HG03066 (cell line): ENCODE data around the gene DOK7.
"Not testable (repeated sequence)": the region's sequence is repeated elsewhere in the genome, so short reads cannot be mapped to it uniquely, and the experiment has no call there.

Experiments used
- ATAC-seq: cut with Tn5 transposase; IDR thresholded peaks from one replicate; pipeline ENCODE4 v1.9.1; 2021; ENCODE audit warnings: low read depth; ENCODE audit not compliant: unreplicated experiment

Gene DOK7

GRCh38 chr4:3499710-3500109 is 36.6 kb downstream of the DOK7 start:
- no peak for ATAC-seq

GRCh38 chr4:3500111-3500510 is 37.0 kb downstream of the DOK7 start:
- no peak for ATAC-seq

GRCh38 chr4:3500634-3501101 is 37.6 kb downstream of the DOK7 start:
- no peak for ATAC-seq

GRCh38 chr4:3501126-3501824 is 38.2 kb downstream of the DOK7 start:
- no peak for ATAC-seq

GRCh38 chr4:3501825-3502425 is 38.8 kb downstream of the DOK7 start:
- ATAC-seq = no peak

GRCh38 chr4:3502941-3503936 is 40.1 kb downstream of the DOK7 start:
- no peak for ATAC-seq

- no peak for ATAC-seq
Observed at GRCh38 chr4:3505231-3505630, 42.1 kb downstream of the DOK7 start.

GRCh38 chr4:3508542-3508941 is 45.4 kb downstream of the DOK7 start:
- no peak for ATAC-seq

GRCh38 chr4:3510481-3510880 is 47.4 kb downstream of the DOK7 start:
- ATAC-seq = no peak

GRCh38 chr4:3511187-3511586 is 48.1 kb downstream of the DOK7 start:
- ATAC-seq = no peak

GRCh38 chr4:3511601-3512000 is 48.5 kb downstream of the DOK7 start:
- ATAC-seq = not testable (repeated sequence)

GRCh38 chr4:3512279-3512678 is 49.2 kb downstream of the DOK7 start:
- no peak for ATAC-seq

- ATAC-seq = no peak
Observed at GRCh38 chr4:3512719-3513118, 49.6 kb downstream of the DOK7 start.

GRCh38 chr4:3513807-3514206 is 50.7 kb downstream of the DOK7 start:
- no peak for ATAC-seq

GRCh38 chr4:3514221-3514780 is 51.2 kb downstream of the DOK7 start:
- no peak for ATAC-seq

GRCh38 chr4:3514806-3515501 is 51.8 kb downstream of the DOK7 start:
- ATAC-seq = no peak

- ATAC-seq = no peak
Observed at GRCh38 chr4:3515646-3516045, 52.5 kb downstream of the DOK7 start.

GRCh38 chr4:3516061-3516835 is 53.1 kb downstream of the DOK7 start:
- ATAC-seq = no peak
